ENCODE measurements around the gene EIF4G3.

Gene EIF4G3

GRCh38 chr1:20981915-20982314, 194.8 kb downstream of the EIF4G3 start:
- no peak overlapping the region for H3K27ac ChIP-seq (ENCODE audit: low read length)
- no peaks in the 10 kb centered on the region for H4K20me1 ChIP-seq (ENCODE audit: insufficient read depth, low read length)
- H3K79me2 ChIP-seq (ENCODE audit: low read length): no peaks in the 10 kb centered on the region
- no peak overlapping the region for H2AFZ ChIP-seq (ENCODE audit: low read length)
- H3K4me3 ChIP-seq (ENCODE audit: low read length): no peak overlapping the region
- H3K4me2 ChIP-seq (ENCODE audit: low read depth, low read length): no peak overlapping the region
- no peaks in the 10 kb centered on the region for H3K36me3 ChIP-seq (replicated peaks; ENCODE audit: insufficient read depth, low read length)
- no peaks in the 10 kb centered on the region for H3K9me3 ChIP-seq (replicated peaks; ENCODE audit: insufficient read depth, low read length)
- DNase-seq: no peak
- no peak overlapping the region for H3K9ac ChIP-seq (ENCODE audit: low read length)
- peak; percentile 23; the same call in 1 of the 2 replicates for TF ChIP-seq CTCF (IDR thresholded peaks at IDR 0.05; ENCODE audit: low read length)
- no peak for TF ChIP-seq EZH2 (optimal IDR thresholded peaks at IDR 0.05; ENCODE audit: low read depth, low read length)
- no peak for TF ChIP-seq EZH2phosphoT487 (IDR thresholded peaks at IDR 0.05; ENCODE audit: low read length)
- H3K27me3 ChIP-seq (replicated peaks; ENCODE audit: insufficient read depth, low read length): no peaks in the 10 kb centered on the region
- H3K9me2 ChIP-seq (replicated peaks; ENCODE audit: insufficient read depth, low read length): no peaks in the 10 kb centered on the region
- H3F3A ChIP-seq (ENCODE audit: insufficient read depth, low read length): 0 out of 2 replicates have a peak, but pooled peaks cover 3% of the 10 kb centered on the region
- no peaks in the 10 kb centered on the region for H3K4me1 ChIP-seq (ENCODE audit: low read length)

DNA sequence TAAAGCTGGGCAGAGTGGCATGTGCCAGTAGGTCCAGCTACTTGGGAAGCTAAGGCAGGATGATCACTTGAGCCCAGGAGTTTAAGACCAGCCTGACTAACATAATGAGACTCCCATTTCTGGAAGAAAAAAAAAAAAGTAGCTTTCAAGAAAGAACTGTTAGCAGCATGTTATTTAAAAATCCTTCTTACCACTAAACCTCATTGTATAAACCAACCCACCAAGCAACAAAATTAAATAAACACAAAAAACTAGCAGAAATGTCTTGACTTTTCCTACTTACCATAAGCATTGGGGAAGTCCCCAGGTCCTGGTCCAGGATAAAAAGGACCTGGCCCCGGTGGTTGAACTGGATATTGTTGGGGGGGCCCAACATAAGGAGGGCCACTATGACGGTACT, 196.6 kb downstream of the EIF4G3 start:
- no peak overlapping the region for H3K9ac ChIP-seq (ENCODE audit: low read length)
- 0 out of 2 replicates have a peak, but pooled peaks cover 3% of the 10 kb centered on the region for H3F3A ChIP-seq (ENCODE audit: insufficient read depth, low read length)
- no peak overlapping the region for H2AFZ ChIP-seq (ENCODE audit: low read length)
- no peak for TF ChIP-seq EZH2 (optimal IDR thresholded peaks at IDR 0.05; ENCODE audit: low read depth, low read length)
- no peak overlapping the region for H3K27ac ChIP-seq (ENCODE audit: low read length)
- H3K79me2 ChIP-seq (ENCODE audit: low read length): no peaks in the 10 kb centered on the region
- no peak overlapping the region for H3K4me3 ChIP-seq (ENCODE audit: low read length)
- no peaks in the 10 kb centered on the region for H3K9me2 ChIP-seq (replicated peaks; ENCODE audit: insufficient read depth, low read length)
- no peaks in the 10 kb centered on the region for H3K4me1 ChIP-seq (ENCODE audit: low read length)
- H3K9me3 ChIP-seq (replicated peaks; ENCODE audit: insufficient read depth, low read length): no peaks in the 10 kb centered on the region
- no peaks in the 10 kb centered on the region for H3K36me3 ChIP-seq (replicated peaks; ENCODE audit: insufficient read depth, low read length)
- no peaks in the 10 kb centered on the region for H4K20me1 ChIP-seq (ENCODE audit: insufficient read depth, low read length)
- no peak for DNase-seq
- H3K4me2 ChIP-seq (ENCODE audit: low read depth, low read length): no peak overlapping the region
- H3K27me3 ChIP-seq (replicated peaks; ENCODE audit: insufficient read depth, low read length): no peaks in the 10 kb centered on the region

DNA sequence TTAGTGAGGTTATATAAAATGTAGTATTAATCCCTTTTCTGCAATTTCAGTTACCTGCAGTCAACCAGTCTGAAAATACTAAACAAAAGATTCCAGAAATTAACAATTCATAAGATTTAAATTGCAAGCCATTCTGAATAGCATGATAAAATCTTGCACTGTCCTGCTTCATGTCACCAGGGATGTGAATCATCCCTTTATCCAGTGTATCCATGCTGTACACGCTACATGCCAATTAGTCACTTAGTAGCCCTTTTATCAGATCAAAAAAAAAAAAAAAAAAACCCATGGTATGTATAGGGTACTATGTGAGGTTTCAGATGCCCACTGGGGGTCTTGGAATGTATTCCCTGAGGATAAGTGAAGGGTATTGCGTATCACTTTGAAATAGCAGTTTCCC, 198.3 kb downstream of the EIF4G3 start:
- Histone ChIP-seq H3K9me2 (replicated peaks; ENCODE audit: insufficient read depth, low read length) (no peaks in the 10 kb centered on the region), H3K4me1 (ENCODE audit: low read length) (no peaks in the 10 kb centered on the region), H3K9me3 (replicated peaks; ENCODE audit: insufficient read depth, low read length) (no peaks in the 10 kb centered on the region), H3K79me2 (ENCODE audit: low read length) (no peaks in the 10 kb centered on the region), H3K9ac (ENCODE audit: low read length) (no peak overlapping the region), H3F3A (ENCODE audit: insufficient read depth, low read length) (0 out of 2 replicates have a peak, but pooled peaks cover 3% of the 10 kb centered on the region), H2AFZ (ENCODE audit: low read length) (no peak overlapping the region), H4K20me1 (ENCODE audit: insufficient read depth, low read length) (no peaks in the 10 kb centered on the region), H3K27me3 (replicated peaks; ENCODE audit: insufficient read depth, low read length) (no peaks in the 10 kb centered on the region), H3K4me2 (ENCODE audit: low read depth, low read length) (no peak overlapping the region), H3K27ac (ENCODE audit: low read length) (no peak overlapping the region), H3K4me3 (ENCODE audit: low read length) (no peak overlapping the region), H3K36me3 (replicated peaks; ENCODE audit: insufficient read depth, low read length) (no peaks in the 10 kb centered on the region)
- no peak for TF ChIP-seq EZH2 (optimal IDR thresholded peaks at IDR 0.05; ENCODE audit: low read depth, low read length)
- TF ChIP-seq EZH2phosphoT487 (IDR thresholded peaks at IDR 0.05; ENCODE audit: low read length): no peak
- no peak for TF ChIP-seq CTCF (IDR thresholded peaks at IDR 0.05; ENCODE audit: low read length)
- no peak for DNase-seq

DNA sequence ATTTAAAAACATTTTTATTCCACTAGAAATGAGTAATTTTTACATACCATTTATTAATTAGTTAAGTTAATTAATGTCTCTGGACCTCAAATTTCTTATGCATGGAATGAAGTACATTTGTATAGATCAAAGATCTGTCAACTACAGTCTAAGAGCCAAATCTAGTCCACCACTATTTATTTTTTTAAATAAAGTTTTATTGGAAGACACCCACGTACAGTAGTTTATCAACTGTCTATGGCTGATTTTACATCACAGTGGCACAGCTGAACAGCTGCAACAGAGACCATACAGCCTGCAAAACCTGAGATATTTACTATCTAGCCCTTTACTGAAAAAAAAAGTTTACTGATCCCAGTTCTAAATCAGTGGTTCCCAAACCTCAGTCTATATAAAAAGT, 201.0 kb downstream of the EIF4G3 start:
- Histone ChIP-seq H3K27me3 (replicated peaks; ENCODE audit: insufficient read depth, low read length) (no peaks in the 10 kb centered on the region), H3K36me3 (replicated peaks; ENCODE audit: insufficient read depth, low read length) (no peaks in the 10 kb centered on the region), H3K4me1 (ENCODE audit: low read length) (no peaks in the 10 kb centered on the region), H3K27ac (ENCODE audit: low read length) (no peak overlapping the region), H3K9me3 (replicated peaks; ENCODE audit: insufficient read depth, low read length) (no peaks in the 10 kb centered on the region), H4K20me1 (ENCODE audit: insufficient read depth, low read length) (no peaks in the 10 kb centered on the region), H3K9me2 (replicated peaks; ENCODE audit: insufficient read depth, low read length) (no peaks in the 10 kb centered on the region), H3K9ac (ENCODE audit: low read length) (no peak overlapping the region), H3K4me2 (ENCODE audit: low read depth, low read length) (no peak overlapping the region), H3K4me3 (ENCODE audit: low read length) (no peak overlapping the region), H2AFZ (ENCODE audit: low read length) (no peak overlapping the region), H3K79me2 (ENCODE audit: low read length) (no peaks in the 10 kb centered on the region), H3F3A (ENCODE audit: insufficient read depth, low read length) (no peaks in the 10 kb centered on the region)
- DNase-seq: no peak
- TF ChIP-seq EZH2phosphoT487 (IDR thresholded peaks at IDR 0.05; ENCODE audit: low read length): no peak
- no peak for TF ChIP-seq EZH2 (optimal IDR thresholded peaks at IDR 0.05; ENCODE audit: low read depth, low read length)
- TF ChIP-seq CTCF (IDR thresholded peaks at IDR 0.05; ENCODE audit: low read length): no peak
